Measurements from ENCODE around the gene CSK. TPM values are rescaled to one million over a fixed set of nuclear protein-coding genes. Genes with fewer than 3 reads are reported as not detected.

Gene CSK
- polyA plus RNA-seq, 1 experiment = 25.3 TPM

GRCh38 chr15:74825866-74826265 is 44.0 kb downstream of the CSK start:
- ChIA-PET POLR2A (no interaction called here), CTCF (interaction anchor here (1.1 to 3.9 kb wide), 6 partner anchors 9 to 54 kb away, joined by 3 to 14 read pairs (median 4); partner anchors contain the start of gene ULK3)
- peaks cover 27% of the 10 kb centered on the region for H3K27me3 ChIP-seq (ENCODE audit: control insufficient read depth, insufficient read depth, low read length)
- DNase-seq (ENCODE audit: low read depth) = no peak
- TF ChIP-seq CTCF (IDR thresholded peaks at IDR 0.05; ENCODE audit: insufficient read depth, low read depth, low read length) = no peak
- no peak overlapping the region for H3K4me3 ChIP-seq (ENCODE audit: low read depth, low read length)
- no peaks in the 10 kb centered on the region for H3K36me3 ChIP-seq (ENCODE audit: control insufficient read depth, insufficient read depth, low read length)

GRCh38 chr15:74826364-74826819 is 44.5 kb downstream of the CSK start, which contains the start of gene CPLX3:
TSS of gene CPLX3 (plus strand) at chr15:74826627. CDS start at chr15:74826704, 77 bp downstream.
- CTCF ChIA-PET = interaction anchor here (1.1 to 3.9 kb wide), 6 partner anchors 9 to 55 kb away, joined by 3 to 14 read pairs (median 4); partner anchors contain the start of gene ULK3
- H3K4me3 ChIP-seq (ENCODE audit: low read depth, low read length) = no peak within 1 kb of the TSS
- H3K27me3 ChIP-seq (ENCODE audit: control insufficient read depth, insufficient read depth, low read length) = peaks cover 27% of the 10 kb centered on the region
- H3K36me3 ChIP-seq (ENCODE audit: control insufficient read depth, insufficient read depth, low read length) = no peaks in the 10 kb centered on the region
- no peak for DNase-seq (ENCODE audit: low read depth)
- POLR2A ChIA-PET = no interaction called here
- no peak for TF ChIP-seq CTCF (IDR thresholded peaks at IDR 0.05; ENCODE audit: insufficient read depth, low read depth, low read length)

DNA sequence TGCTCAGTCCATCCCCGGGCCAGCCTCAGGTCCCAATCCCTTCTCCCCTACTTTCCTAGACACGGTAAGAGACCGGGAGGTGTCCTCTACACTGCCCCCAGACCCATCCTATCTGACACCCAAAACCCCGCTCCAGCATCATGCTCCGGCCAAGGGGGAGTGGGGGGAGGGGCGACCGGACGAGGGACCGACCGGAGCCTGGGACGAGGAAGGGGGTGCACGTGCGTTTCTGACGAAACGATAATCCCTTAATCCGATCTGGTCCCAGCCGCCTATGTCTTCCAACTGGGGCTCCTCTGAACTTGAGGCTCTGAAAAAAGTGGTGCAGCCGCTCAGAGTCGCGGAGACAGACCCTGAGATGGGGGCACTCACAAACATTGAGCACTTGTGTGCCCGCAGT is 45.0 kb downstream of the CSK start:
- H3K36me3 ChIP-seq (ENCODE audit: control insufficient read depth, insufficient read depth, low read length) = no peaks in the 10 kb centered on the region
- POLR2A ChIA-PET = no interaction called here
- no peak for DNase-seq (ENCODE audit: low read depth)
- no peak for TF ChIP-seq CTCF (IDR thresholded peaks at IDR 0.05; ENCODE audit: insufficient read depth, low read depth, low read length)
- peaks cover 27% of the 10 kb centered on the region for H3K27me3 ChIP-seq (ENCODE audit: control insufficient read depth, insufficient read depth, low read length)
- no peak overlapping the region for H3K4me3 ChIP-seq (ENCODE audit: low read depth, low read length)
- CTCF ChIA-PET = interaction anchor here (0.6 to 3.9 kb wide), 8 partner anchors 8 to 55 kb away, joined by 3 to 14 read pairs (median 4); partner anchors contain the start of gene ULK3

GRCh38 chr15:74827614-74828013 is 45.7 kb downstream of the CSK start:
- POLR2A ChIA-PET = no interaction called here
- CTCF ChIA-PET = interaction anchor here (0.8 to 3.9 kb wide), 3 partner anchors 9 to 28 kb away, joined by 3 to 14 read pairs (median 5); no protein-coding TSS in a partner anchor
- Histone ChIP-seq H3K36me3 (ENCODE audit: control insufficient read depth, insufficient read depth, low read length) (no peaks in the 10 kb centered on the region), H3K27me3 (ENCODE audit: control insufficient read depth, insufficient read depth, low read length) (peaks cover 27% of the 10 kb centered on the region), H3K4me3 (ENCODE audit: low read depth, low read length) (no peak overlapping the region)
- TF ChIP-seq CTCF (IDR thresholded peaks at IDR 0.05; ENCODE audit: insufficient read depth, low read depth, low read length) = no peak
- DNase-seq (ENCODE audit: low read depth) = no peak

DNA sequence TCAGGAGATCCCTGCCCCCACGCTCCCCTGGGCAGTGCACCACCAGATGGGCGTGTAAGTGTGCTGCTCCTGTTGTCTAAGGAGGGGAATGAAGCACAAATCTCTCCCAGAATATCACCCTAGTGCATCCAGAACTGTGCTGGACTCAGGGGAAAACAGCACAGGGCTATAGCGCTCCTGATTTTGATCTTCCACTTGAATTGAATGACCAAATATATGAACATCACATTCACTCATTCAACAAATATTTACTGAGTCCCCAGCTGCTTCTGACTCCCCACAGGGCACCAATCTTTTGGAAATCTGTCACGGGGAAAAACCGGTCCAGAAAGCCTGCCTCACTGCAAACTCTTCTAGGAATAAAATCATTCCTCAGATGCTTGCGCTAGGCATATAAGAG is 47.0 kb downstream of the CSK start:
- Histone ChIP-seq H3K4me3 (ENCODE audit: low read depth, low read length) (no peak overlapping the region), H3K27me3 (ENCODE audit: control insufficient read depth, insufficient read depth, low read length) (peaks cover 27% of the 10 kb centered on the region), H3K36me3 (ENCODE audit: control insufficient read depth, insufficient read depth, low read length) (no peaks in the 10 kb centered on the region)
- DNase-seq (ENCODE audit: low read depth) = no peak
- TF ChIP-seq CTCF (IDR thresholded peaks at IDR 0.05; ENCODE audit: insufficient read depth, low read depth, low read length) = no peak
- ChIA-PET POLR2A (no interaction called here), CTCF (no interaction called here)
